GM19035 (cell line): ENCODE data around the gene NEMP2.
"Not testable (repeated sequence)": the region's sequence is repeated elsewhere in the genome, so short reads cannot be mapped to it uniquely, and the experiment has no call there.

Source experiments
- ATAC-seq: cut with Tn5 transposase; IDR thresholded peaks from one replicate; pipeline ENCODE4 v1.9.1; 2021; ENCODE audit not compliant: unreplicated experiment

Gene NEMP2

DNA sequence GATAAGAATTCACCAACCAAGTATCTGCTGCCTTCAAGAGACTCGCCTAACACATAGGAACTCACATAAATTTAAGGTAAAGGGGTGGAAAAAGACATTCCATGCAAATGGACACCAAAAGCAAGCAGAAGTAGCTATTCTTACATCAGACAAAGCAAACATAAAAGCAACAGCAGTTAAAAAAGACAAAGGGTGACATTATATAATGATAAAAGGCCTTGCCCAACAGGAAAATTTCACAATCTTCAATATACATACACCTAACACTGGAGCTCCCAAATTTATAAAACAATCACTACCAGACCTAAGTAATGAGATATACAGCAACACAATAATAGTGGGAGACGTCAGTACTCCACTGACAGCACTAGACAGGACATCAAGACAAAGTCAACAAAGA is 41.4 kb downstream of the NEMP2 start:
- no peak for ATAC-seq

DNA sequence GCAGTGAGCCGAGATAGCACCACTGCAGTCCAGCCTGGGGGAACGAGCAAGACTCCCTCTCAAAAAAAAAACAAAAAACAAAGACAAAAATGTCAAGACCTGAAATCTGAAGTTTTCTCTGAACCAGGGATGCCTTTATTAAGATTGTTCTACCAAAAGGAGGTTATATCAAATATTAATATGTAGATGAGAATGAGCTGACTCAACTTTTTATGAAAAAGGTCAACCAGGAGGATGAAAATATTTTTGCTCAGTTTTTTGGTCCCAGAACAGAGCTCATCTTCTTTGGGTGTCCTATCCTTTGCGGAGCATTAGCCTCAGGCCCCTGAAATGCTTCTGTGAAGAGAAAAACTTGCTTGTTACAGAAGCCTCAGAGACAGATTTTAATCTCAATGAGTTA is 44.0 kb downstream of the NEMP2 start:
- ATAC-seq: no peak

DNA sequence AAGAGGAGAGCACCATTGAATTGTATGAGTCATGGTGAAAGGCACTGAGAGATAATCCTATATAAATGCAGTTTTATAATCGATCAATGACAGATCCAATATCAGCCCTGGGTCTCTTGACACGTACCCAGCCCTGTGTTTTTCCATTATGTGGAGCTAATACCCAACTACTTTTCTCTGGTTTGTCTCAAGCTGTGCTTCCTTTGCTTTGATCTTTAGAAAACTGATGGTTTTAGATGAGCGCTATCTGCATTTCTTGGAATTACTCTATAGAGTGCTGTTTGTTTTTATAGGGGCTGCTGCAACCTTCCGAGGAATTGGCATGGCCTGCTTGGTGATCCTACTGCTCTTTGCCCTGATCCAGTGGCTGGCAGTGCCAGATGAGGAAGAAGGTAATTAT is 45.0 kb downstream of the NEMP2 start:
- ATAC-seq: no peak

DNA sequence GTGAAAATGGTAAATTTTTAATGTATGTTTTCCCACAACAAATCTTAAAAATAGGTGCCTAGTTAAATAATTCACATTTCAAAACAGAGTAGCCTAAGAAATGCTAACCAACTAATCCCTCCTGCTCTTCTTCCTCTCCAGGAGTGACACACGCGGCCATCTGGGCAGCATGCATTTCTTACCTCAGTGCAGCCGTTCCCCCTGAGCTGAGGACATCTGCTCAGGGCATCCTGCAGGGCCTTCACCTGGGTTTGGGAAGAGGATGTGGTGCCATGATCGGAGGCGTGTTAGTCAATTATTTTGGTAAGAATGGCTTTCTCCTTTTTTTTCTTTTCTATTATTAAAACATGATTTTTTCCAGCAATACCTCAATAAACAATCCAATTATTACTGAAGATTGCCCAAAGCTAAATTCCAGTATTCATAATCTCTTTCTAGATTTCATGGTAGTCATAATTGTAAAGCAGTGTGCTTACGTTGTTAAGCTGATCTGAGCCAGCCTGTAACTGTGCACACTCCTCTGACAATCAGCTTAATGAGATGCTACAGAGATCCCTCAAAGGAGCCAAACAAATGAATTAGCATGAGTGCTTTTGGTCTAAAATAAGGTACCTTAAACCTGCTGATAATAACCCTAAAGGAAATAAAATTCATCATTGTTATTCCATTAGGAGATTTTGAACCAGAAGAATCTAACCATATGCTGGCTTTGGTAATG is 45.8 kb downstream of the NEMP2 start:
- ATAC-seq: no peak

DNA sequence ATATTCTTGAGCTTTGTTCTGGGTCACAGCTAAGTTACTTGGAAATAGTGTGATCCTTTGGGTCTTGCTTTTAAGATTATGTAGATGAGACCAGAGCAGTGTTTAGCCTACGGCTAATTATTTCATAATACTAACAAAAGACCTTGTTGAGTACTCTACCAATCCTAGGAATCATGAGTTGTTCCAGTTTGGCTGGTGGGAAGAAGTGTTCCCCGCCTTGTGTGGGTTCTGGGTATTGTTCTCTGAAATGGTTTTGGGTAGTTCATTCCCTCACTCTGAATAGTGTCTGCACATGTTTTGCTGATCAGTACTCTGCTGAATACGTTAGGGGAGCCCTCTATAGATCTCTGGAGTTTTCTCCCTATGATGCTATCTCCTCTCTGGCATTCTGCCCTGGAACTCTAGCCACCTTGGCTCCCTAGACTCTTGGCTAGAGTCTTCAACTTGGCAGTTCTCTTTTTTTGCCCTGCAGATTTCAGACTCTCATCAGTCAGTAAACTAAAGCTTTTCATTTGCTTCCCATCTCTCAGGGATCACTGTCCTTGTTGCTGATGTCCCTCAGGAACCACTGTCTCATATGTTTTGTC is 48.4 kb downstream of the NEMP2 start:
- ATAC-seq: no peak

DNA sequence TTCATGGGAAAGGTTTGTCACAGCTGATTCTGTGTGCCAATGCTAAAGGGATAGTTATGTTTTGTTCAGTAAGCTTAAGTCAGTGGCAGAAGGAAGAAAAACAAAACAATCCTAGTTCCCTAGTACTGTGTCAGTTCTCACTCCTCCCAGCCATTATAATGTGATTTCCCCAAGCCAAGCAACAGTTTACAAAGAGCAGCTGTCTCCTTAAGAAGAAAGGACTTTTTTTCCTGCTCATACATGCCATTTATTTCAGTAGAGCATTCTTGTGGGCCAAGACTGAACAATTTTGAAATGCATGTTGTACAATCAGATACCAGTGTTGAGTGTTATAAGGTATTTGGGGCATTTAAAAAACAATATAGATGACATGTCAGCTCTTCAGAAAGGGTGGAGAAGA is 52.1 kb downstream of the NEMP2 start:
- no peak for ATAC-seq

DNA sequence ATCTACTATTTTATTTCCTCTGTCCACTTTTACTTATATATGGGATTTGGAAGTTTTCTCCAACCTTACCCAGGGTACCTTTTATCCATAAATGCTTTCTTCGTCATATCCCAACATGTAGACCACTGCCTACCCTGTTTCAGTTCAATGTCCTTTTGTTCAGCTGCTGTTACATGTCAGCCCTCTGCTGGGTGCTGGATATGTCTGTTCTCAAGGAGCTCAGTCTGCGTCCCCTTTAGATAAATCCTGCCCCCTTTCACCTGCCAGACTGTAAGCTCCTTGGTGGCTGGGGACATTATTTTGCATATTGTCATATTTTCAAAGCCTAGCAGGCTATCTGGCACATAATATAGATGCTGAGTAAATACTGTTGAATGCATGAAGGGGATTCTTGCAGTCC is 53.2 kb downstream of the NEMP2 start:
- ATAC-seq: no peak

DNA sequence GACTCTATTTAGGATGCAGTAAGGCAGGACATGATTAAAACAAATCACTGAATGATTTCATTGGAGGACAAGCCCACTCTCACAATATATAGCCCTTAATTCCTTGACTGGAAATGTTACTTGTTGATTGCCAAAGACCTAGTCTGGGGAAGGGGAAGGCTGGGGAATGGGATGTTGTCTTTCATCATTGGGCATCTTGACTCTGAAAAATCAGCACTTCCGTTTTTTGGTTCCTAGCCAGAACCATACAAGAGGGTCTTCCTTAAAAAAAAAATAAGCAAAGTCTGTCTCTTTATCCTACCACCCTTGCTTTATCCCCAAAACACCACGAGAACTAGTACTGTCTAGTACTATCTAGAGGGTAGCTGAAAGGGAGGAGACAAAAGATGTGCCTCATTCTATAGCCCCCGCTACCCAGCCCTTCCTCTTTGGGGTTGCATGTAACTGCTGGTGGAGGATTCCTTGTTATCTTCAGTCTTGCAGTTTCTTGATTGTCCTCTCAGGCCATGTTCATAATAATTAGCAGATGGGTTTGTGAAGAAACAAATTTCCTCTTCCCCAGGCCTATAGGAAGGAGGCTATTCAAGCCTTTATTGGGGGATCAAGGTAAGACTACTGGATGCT is 55.8 kb downstream of the NEMP2 start:
- no peak for ATAC-seq

DNA sequence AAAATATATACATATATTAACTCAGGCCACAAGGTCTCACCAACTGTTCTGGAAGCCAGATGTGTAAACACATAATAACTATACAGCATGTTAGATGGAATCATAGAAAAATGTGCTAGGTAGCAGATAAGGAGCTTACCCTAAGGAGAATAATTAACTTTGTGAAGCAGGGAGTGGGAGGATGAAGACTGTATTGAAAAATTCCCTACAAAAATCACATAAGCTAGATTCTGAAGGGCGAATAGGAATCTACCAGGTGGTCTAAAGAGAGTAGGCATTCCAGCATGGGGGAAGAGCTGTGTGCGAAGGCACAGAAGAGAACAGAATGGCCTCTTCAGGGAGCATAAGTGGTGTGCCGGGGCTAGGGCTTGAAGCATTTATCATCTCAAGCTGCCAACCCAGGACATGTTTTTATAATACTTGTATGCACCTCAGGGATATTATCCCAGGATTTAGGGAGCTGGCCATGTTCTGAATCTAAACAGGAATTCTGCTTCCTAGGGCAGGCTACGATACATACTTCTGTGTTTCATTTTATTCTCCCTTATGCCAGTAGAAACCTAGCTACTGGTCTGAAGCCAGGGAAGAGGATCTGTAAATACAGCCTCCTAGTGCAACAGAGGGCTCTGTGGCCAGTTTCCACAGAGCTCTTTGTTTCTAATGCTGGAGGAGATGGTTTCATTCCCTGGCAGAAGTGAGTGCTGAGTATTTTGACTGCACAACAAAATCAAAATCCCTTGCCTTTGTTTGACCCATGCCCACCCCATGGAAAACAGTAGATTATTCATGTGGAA is 56.7 kb downstream of the NEMP2 start:
- no peak for ATAC-seq

DNA sequence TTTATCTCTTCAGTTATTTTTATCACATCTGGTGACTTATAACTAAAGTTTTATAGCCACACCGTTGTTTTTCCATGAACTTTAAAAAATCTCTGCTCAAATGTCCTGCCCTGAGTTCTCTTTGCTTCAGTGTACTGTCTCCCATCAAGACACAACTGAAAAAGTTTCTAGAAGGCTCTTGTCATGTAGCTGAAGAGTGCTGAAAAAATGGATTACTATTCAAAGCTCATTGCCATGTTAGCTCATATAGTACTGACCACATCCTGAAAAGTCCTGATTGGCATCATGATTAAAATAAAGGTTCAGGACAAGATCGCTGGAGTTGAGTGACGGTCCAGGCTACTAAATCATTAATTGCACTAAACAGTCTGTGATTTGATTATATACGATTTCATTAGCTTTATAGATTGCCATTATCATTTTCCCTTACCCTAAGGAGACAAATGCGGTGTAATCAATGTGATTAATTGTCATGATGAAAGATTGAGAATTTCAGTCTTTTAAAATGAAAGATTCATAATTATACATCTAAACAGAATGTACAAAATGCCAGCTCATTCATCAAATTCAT is 64.2 kb downstream of the NEMP2 start:
- no peak for ATAC-seq

DNA sequence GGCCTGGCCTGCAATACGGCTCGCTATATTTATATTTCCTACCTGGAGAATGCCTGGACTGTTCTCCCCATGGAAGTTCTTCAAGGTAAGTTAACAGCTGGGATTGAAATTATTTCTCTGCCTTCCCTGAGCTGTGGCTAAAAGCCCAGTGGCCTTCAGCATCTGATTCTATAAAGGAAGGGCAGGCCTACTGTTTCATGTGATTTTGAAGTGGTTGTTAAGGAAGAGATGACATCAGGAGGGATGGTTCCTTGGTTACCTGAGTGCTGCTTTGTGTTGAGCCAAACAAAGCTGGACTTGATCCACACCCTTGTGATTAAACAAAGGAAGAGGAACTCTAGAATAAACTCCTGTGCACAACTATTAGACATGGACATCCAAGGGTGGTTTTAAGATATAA is 64.8 kb downstream of the NEMP2 start:
- no peak for ATAC-seq

DNA sequence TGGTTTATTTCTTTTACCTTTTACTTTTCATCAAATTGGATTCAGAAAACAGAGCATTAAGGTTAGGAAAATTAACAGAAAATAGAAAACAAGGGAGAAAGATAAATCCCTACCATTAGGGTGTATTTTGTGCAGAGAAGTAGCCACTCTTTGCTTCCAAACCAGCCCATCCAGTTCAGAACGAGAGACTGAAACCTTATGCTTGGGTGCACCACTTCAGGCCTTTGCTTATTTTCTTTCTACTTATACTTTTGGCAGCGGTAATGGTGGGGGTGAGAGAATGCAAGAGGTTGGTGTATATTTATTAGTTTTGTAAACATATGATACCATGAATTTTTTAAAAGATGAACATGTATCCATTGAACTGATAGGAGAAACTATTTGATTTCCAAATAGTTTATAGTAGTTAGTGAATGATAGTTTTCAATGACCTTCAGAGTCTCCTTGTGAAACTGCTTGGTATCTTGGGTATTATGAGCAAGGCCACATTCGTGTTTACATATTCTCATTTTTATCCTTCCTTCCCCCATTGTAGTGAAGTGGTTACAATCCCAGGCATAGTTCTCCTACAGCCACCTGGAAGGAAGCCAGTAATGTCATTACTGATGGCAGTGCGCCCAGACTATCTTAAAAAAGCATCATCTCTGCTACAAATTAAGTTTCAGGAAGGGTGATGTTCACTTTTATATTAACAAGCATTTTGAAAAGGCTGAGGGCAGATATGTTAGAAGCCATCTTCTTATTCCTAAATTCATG is 65.5 kb downstream of the NEMP2 start:
- ATAC-seq: no peak

DNA sequence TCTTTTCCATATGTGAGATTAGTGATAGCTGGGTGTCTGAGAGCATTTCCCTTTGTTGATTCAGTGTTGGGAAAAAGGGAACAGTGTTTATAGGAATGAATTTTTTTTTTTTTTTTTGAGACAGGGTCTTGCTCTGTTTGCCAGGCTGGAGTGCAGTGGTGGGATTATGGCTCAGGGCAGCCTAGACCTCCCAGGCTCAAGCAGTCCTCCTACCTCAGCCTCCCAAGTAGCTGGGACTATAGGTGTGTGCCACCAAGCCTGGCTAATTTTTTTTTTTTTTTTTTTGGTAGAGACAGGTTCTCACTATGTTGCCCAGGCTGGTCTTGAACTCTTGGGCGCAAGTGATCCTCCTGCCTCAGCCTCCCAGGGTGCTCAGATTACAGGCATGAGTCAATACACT is 66.2 kb downstream of the NEMP2 start:
- ATAC-seq: not testable (repeated sequence)

DNA sequence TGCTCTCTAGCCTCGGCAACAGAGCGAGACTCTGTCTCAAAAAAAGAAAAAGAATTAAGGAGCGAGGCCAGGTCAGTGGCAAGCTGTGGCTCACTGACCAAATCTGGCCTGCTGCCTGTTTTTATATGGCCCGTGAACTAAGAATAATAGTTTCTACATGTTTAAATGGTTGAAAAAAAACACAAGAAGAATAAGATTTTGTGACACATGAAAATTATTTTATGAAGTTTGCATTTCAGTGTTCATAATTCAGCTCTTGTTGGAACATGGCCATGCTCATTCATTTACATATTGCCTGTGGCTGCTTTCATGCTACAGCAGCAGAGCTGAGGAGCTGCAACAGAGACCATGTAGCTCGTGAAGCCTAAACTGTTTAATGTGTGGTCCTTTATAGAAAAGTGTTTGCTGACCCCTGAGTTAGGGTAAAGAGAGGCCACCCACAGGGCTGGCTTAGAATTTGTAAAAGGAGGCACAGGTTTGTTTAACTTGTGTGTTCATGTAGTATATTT is 66.9 kb downstream of the NEMP2 start:
- ATAC-seq: no peak

DNA sequence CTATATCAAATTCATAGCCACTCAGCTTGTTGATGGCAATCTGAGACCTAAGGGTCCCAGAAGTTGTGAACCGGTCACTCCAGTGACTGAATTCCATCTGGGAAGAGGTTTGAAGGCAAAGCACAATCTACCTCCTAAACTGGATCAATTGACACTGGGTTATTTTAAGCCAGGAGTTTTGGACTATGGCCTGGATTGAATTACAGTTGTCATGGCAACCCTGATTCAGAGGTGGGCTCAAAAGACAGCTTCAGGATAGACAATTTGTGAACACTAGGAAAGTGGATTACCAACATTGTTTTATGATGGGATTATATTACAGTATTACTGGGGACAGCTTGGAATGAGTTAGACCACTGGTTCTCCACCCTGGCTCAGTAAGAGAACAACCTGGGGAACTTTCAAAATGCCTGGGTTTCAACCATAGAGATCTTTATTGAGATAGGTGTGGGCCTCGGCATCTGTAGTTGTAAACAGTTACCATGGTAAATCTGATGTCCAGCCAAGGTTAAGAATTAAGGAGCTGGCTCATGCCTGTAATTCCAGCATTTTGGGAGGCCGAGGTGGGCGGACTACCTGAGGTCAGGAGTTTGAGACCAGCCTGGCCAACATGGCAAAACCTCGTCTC is 67.6 kb downstream of the NEMP2 start:
- ATAC-seq: no peak

DNA sequence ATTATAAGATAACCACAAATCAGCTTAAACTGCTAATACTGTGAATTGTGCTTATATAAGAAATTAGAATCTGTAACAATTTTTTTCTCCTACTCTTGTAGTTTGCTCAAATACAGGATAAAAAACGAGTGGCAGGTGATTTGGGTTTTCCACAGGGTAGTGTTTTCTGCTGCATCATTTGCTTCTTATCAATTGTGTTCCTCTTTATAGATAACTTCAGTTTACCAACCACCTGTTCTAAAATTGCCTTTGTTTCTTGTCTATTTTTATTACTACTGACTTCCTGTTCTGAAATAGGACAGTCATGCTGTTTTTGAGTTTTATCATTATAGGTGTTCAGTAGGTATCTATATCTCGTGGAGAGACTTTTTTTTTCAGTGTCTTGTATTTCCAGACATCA is 69.5 kb downstream of the NEMP2 start:
- ATAC-seq: peak; percentile 62

DNA sequence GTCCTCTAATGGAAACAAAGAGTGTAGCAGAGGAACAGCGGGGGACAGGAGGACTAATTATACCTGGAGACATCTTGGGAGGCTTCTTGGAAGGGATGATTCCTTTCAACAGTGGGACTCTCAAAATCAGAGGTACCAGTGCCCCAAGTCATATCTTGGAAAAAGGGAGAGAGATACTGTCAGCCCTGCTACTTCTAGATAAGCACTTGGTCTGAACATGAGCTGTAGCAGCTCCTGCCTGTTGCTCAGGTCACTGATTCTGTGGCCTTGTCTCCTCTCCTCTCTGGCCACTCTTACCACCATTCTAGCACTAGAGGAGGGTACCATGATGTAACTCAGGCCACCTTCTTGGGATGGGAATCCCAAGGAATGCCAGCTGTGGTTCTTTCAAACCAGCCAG is 71.9 kb downstream of the NEMP2 start:
- no peak for ATAC-seq

DNA sequence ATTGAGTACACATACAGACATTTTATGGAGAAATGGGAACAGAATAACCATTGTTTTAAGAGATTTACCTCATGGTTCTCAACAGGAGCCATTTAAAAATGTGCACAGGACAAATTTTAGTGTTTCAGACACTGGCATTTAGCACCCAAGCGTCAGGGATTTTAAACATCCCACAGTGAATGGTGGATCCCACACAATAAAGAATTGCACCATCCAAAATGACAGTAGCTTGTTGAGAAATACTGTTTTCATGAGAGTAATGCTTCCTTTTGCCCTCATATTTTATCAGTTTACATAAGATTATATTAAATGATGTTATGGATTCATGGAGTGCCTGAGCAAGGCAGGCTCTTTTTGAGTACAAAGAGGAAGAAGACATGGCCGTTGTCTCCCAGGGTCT is 72.3 kb downstream of the NEMP2 start:
- no peak for ATAC-seq

DNA sequence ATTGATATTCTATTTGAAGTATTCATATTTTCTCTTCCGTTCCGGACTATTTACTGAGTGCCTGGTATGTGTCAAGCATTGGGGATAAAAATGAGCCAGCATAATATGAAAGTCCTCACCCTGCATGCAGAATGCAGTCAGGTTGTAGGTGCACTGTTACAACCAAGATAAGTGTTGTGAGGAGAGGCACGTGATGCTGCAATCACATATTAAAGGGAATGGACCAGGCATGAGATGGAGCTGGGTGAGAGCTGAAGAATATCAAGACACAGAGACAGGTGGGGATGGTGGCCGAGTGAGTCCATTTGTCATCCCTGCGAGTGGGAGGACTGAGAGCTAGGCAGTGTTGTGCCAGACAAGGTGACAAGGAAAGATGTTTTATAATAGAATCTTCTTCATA is 74.0 kb downstream of the NEMP2 start:
- ATAC-seq: no peak

DNA sequence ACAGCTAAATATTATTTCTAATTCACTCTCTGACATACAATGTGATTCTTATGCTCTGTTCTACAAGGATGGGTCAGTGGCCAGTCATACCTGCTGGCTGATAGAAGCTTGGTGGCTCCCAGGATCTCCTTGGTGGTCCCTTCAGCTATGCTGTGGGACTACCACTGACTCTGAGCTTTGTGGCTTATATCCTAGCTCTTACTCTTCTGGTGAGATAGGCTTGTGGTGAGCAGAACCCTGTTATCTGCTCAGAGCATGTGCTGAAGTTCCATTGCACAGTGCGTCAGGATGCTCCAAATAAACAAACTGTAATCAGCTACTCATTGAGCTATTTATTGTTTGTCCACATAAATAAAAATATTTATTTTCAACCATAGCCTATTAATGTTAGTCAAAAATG is 74.6 kb downstream of the NEMP2 start:
- no peak for ATAC-seq
